ENCODE results near the gene ERC2.

Gene ERC2

DNA sequence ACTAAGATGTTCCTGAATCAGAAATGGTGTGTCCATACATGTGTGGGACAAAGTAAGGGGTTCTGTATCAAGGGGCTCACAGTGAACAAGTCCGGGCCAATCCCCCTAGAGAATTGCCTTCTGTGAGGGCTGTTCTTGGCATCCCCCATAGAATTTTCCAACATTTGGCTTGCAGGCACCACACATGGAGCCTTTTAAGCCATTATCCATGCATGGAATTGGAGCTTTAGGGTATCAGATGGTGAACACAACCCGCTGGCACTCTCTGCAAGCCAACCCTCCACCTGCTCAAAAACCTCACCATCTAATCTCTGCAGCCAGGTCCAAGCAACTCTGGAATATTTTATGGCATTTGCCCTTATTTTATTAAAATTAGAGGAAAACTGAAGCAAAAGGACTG lies 278.7 kb downstream of the ERC2 start (continued):
- TF ChIP-seq, protein P1, sequence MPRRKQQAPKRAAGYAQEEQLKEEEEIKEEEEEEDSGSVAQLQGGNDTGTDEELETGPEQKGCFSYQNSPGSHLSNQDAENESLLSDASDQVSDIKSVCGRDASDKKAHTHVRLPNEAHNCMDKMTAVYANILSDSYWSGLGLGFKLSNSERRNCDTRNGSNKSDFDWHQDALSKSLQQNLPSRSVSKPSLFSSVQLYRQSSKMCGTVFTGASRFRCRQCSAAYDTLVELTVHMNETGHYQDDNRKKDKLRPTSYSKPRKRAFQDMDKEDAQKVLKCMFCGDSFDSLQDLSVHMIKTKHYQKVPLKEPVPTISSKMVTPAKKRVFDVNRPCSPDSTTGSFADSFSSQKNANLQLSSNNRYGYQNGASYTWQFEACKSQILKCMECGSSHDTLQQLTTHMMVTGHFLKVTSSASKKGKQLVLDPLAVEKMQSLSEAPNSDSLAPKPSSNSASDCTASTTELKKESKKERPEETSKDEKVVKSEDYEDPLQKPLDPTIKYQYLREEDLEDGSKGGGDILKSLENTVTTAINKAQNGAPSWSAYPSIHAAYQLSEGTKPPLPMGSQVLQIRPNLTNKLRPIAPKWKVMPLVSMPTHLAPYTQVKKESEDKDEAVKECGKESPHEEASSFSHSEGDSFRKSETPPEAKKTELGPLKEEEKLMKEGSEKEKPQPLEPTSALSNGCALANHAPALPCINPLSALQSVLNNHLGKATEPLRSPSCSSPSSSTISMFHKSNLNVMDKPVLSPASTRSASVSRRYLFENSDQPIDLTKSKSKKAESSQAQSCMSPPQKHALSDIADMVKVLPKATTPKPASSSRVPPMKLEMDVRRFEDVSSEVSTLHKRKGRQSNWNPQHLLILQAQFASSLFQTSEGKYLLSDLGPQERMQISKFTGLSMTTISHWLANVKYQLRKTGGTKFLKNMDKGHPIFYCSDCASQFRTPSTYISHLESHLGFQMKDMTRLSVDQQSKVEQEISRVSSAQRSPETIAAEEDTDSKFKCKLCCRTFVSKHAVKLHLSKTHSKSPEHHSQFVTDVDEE (CRISPR knock-in tag; IDR thresholded peaks at IDR 0.05), result no peak
- no peak for TF ChIP-seq ISL1 (CRISPR knock-in tag; IDR thresholded peaks at IDR 0.05)

DNA sequence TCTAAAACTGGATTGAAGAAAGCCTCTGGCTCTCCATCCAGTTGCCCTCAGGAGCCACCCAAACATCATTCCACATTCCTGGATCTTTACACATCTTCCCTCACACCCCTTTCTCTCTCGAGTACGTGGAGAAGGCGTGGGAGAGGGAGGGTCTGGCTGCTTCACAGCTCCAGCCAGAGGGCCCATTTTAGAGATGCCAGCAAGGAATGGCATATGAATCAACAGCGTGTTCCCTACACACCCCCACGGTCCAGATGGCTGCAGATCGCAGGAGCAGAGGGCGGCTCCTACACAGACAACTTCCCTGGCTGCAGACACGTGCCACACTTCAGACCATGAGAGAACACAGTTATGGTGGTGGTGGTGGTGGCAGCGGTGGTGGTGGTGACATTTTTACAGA lies 280.1 kb downstream of the ERC2 start:
- ATAC-seq, result no peak
- TF ChIP-seq ZNF565 (CRISPR knock-in tag; conservative IDR thresholded peaks at IDR 0.05; ENCODE audit: low read depth) (no peak), ZFP3 (CRISPR knock-in tag; IDR thresholded peaks at IDR 0.05) (no peak), TCF4 (CRISPR knock-in tag; IDR thresholded peaks at IDR 0.05; ENCODE audit: borderline replicate concordance) (no peak)
- TF ChIP-seq, protein P2, sequence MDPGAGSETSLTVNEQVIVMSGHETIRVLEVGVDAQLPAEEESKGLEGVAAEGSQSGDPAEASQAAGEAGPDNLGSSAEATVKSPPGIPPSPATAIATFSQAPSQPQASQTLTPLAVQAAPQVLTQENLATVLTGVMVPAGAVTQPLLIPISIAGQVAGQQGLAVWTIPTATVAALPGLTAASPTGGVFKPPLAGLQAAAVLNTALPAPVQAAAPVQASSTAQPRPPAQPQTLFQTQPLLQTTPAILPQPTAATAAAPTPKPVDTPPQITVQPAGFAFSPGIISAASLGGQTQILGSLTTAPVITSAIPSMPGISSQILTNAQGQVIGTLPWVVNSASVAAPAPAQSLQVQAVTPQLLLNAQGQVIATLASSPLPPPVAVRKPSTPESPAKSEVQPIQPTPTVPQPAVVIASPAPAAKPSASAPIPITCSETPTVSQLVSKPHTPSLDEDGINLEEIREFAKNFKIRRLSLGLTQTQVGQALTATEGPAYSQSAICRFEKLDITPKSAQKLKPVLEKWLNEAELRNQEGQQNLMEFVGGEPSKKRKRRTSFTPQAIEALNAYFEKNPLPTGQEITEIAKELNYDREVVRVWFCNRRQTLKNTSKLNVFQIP (CRISPR knock-in tag; IDR thresholded peaks at IDR 0.05; ENCODE audit: borderline replicate concordance, low read depth), result no peak
- TF ChIP-seq, protein P1 (CRISPR knock-in tag; IDR thresholded peaks at IDR 0.05), result no peak
- TF ChIP-seq, protein P3, sequence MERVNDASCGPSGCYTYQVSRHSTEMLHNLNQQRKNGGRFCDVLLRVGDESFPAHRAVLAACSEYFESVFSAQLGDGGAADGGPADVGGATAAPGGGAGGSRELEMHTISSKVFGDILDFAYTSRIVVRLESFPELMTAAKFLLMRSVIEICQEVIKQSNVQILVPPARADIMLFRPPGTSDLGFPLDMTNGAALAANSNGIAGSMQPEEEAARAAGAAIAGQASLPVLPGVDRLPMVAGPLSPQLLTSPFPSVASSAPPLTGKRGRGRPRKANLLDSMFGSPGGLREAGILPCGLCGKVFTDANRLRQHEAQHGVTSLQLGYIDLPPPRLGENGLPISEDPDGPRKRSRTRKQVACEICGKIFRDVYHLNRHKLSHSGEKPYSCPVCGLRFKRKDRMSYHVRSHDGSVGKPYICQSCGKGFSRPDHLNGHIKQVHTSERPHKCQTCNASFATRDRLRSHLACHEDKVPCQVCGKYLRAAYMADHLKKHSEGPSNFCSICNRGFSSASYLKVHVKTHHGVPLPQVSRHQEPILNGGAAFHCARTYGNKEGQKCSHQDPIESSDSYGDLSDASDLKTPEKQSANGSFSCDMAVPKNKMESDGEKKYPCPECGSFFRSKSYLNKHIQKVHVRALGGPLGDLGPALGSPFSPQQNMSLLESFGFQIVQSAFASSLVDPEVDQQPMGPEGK (CRISPR knock-in tag; IDR thresholded peaks at IDR 0.05; ENCODE audit: borderline replicate concordance), result no peak

DNA sequence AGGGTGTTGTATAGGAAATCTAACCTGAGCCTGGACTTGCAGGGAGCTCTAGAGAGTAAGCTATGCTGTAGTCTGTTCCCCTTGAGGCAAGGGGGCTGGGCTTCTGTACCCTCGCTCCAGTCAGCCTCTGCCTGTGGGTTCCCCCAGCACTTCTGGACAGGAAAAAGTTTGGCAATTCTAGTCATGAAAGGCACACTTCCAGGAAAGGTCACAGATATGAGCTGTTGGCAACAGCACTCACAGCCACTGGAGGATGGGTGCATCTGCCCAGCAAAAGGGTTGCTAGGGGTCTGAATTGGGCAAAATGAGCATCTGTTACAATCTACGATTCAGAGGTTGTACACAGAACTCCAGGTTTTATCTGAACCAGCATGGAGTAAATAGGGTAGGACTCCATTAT lies 281.2 kb downstream of the ERC2 start:
- ATAC-seq, result no peak
- TF ChIP-seq ESRRG (CRISPR knock-in tag; IDR thresholded peaks at IDR 0.05) (no peak), GLIS3 (CRISPR knock-in tag; IDR thresholded peaks at IDR 0.05) (no peak), ZFP3 (CRISPR knock-in tag; IDR thresholded peaks at IDR 0.05) (no peak), ZNF70 (CRISPR knock-in tag; IDR thresholded peaks at IDR 0.05) (no peak), RARB (CRISPR knock-in tag; IDR thresholded peaks at IDR 0.05) (no peak)

DNA sequence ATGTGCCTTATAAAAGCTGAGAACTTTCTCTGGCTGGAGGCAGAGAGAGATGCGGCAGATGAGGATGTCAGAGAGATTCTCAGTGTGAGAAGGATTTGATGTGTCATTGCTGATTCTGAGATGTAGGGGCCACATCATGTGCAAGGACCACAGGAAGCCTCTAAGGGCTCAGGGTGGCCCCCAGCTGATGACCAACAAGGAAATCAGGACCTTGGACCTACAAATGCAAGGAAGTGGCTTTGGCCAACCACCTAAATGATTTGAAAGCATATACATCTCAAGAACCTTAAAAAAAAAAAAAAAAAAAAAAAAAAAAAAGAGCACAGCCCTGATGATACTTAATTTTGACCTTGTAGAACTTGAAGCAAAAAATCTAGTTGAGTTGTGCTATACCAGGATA lies 282.4 kb downstream of the ERC2 start:
- TF ChIP-seq, protein P3 (CRISPR knock-in tag; IDR thresholded peaks at IDR 0.05; ENCODE audit: borderline replicate concordance), result no peak
- TF ChIP-seq SNAI2 (CRISPR knock-in tag; IDR thresholded peaks at IDR 0.05) (no peak), ARNTL (CRISPR knock-in tag; IDR thresholded peaks at IDR 0.05; ENCODE audit: borderline replicate concordance, low read depth) (no peak), ZFP30 (CRISPR knock-in tag; IDR thresholded peaks at IDR 0.05) (no peak), ESRRG (CRISPR knock-in tag; IDR thresholded peaks at IDR 0.05) (no peak), ZNF565 (CRISPR knock-in tag; conservative IDR thresholded peaks at IDR 0.05; ENCODE audit: low read depth) (no peak), GLIS3 (CRISPR knock-in tag; IDR thresholded peaks at IDR 0.05) (no peak), BACH2 (CRISPR knock-in tag; IDR thresholded peaks at IDR 0.05; ENCODE audit: borderline replicate concordance) (no peak), ISL1 (CRISPR knock-in tag; IDR thresholded peaks at IDR 0.05) (no peak), CSDC2 (CRISPR knock-in tag; IDR thresholded peaks at IDR 0.05) (no peak), RARB (CRISPR knock-in tag; IDR thresholded peaks at IDR 0.05) (no peak), OSR1 (CRISPR knock-in tag; IDR thresholded peaks at IDR 0.05) (no peak), ZC3H10 (CRISPR knock-in tag; IDR thresholded peaks at IDR 0.05) (no peak), ZFP3 (CRISPR knock-in tag; IDR thresholded peaks at IDR 0.05) (no peak)
- TF ChIP-seq, protein P4, sequence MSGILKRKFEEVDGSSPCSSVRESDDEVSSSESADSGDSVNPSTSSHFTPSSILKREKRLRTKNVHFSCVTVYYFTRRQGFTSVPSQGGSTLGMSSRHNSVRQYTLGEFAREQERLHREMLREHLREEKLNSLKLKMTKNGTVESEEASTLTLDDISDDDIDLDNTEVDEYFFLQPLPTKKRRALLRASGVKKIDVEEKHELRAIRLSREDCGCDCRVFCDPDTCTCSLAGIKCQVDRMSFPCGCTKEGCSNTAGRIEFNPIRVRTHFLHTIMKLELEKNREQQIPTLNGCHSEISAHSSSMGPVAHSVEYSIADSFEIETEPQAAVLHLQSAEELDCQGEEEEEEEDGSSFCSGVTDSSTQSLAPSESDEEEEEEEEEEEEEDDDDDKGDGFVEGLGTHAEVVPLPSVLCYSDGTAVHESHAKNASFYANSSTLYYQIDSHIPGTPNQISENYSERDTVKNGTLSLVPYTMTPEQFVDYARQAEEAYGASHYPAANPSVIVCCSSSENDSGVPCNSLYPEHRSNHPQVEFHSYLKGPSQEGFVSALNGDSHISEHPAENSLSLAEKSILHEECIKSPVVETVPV (CRISPR knock-in tag; IDR thresholded peaks at IDR 0.05), result no peak
- ATAC-seq, result no peak

Measured in SK-N-SH treated with all-trans-retinoic acid at 6 μM for 48 hours (cell line).